GM19239 (cell line): Measurements from ENCODE around the gene CD14.
"Not testable (repeated sequence)": the region's sequence is repeated elsewhere in the genome, so short reads cannot be mapped to it uniquely, and the experiment has no call there.

Source experiments
- DNase-seq: peaks from one replicate; pipeline ENCODE4 v3.0.0; 2011; ENCODE audit warnings: low spot score; ENCODE audit not compliant: insufficient read length
- FAIRE-seq: peaks from 2 replicates; lab custom pipeline; 2011; peaks lifted over from hg19 to GRCh38; lab: Jason Lieb, UNC

CD14 gene

GRCh38 chr5:140635291-140636257 is 2.6 kb upstream of the CD14 start:
- DNase-seq = no peak
- FAIRE-seq = no peak

DNA sequence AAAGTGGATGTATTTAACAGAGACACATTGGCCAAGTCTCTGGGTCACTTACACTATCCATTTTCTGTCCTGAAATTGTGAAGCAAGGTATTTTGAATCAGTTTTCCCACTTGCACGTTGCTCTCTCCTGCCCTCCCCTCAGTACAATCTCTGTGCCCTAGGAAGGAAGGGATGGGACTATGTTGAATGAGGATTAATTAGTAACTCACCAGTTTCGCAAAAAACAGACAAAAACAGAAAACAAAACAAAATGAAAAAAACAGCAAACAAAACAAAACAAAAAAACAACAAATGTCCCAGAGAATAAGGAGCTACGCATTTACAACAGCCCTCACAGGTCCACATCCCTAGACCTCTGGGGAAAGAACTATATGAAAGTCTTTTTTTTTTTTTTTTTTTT is 1.1 kb upstream of the CD14 start:
- DNase-seq (no peak), FAIRE-seq (no peak)

DNA sequence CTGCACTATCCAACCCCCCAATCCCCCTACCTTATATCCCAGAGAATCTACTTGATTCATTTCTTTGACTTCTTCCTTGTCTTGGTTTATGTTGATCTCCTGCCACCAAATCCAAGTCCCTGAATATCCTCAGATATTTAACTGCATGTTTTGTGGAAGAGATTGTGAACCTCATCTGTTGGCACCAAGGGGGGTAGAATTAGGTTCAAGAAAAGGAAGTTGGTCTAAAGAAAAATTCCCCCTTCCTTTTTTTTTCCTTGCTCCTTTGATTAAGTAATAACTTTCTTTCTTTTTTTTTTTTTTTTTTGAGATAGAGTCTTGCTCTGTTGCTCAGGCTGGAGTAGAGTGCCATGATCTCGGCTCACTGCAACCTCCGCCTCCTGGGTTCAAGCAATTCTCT is 526 bp upstream of the CD14 start:
- DNase-seq = no peak
- no peak for FAIRE-seq

GRCh38 chr5:140632366-140633020 is 482 bp downstream of the CD14 start:
- DNase-seq (peak; percentile 17), FAIRE-seq (peak; percentile 42)

GRCh38 chr5:140631831-140632365 is 1.1 kb downstream of the CD14 start:
- no peak for FAIRE-seq
- peak; percentile 8 for DNase-seq

DNA sequence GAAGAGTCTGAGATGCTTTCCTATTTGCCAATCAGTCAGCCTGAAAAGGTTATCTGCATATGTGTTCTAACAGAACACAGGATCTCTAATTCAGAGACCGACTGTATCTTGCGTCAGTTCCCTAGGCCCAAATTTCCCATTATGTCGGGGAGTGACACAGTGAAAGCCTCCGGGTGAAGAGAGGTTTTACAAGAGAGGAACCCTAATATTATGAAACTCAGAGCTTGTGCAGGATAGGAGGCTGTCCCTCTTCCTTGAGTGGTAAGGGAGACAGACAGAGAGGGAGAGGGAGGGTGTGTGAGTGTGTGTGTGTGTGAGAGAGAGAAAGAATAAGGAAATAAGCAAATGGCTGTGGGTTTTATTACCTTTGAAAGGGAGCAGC is 1.9 kb downstream of the CD14 start:
- FAIRE-seq = no peak

DNA sequence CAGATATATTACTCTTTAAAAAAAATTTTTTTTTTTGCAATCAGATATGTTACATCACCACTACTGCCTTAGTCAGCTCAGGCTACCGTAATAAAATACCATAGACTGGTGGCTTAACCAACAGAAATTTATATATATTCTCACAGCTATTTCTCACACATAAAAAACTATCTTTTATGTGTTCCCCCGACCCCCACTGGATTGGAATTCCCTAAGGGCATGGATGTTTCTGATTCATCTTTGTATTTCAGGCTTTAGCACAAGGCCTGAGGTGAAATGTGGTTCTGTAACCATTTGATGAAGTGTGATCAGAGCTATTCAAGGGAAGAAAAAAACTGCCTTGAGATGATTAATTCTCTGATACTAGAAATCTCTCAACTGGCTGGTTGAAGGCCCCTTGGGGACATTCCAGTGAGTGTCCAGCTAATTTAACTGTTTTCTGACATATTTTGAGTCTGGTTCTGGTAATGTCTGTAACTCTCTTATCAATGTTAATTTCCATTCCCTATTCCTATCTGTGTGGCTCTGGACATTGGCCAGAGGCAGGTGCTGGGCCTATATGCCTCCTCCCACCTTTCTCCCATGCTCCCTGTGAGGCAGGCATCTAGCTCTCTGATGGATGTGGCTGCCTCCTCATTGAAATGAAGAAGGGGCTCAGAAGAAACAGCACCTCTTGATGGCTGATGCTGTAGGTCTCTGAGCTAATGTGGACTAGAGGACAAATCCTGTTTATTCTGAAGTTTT is 2.5 kb downstream of the CD14 start:
- DNase-seq = no peak
- FAIRE-seq = no peak

More for the DNA sequence above, 1.9 kb downstream of the CD14 start:
- no peak for DNase-seq

- FAIRE-seq = no peak
- DNase-seq = no peak
Measured at GRCh38 chr5:140628711-140629110, 4.3 kb downstream of the CD14 start.

- FAIRE-seq (no peak), DNase-seq (no peak)
Measured at GRCh38 chr5:140627972-140628371, 5.0 kb downstream of the CD14 start.

DNA sequence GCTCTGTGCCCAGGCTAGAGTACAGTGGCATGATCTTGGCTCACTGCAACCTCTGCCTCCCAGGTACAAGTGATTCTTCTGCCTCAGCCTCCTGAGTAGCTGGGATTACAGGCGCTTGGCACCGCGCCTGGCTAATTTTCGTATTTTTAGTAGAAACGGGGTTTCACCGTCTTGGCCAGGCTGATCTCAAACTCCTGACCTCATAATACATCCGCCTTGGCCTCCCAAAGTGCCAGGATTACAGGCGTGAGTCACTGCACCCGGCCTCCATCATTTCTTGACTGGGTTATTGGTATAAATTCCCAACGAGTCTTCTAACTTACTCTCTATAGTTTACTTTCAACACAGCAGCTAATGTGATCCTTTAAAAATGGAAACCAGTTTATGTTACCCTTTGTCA is 8.1 kb downstream of the CD14 start:
- not testable (repeated sequence) for DNase-seq, FAIRE-seq

DNA sequence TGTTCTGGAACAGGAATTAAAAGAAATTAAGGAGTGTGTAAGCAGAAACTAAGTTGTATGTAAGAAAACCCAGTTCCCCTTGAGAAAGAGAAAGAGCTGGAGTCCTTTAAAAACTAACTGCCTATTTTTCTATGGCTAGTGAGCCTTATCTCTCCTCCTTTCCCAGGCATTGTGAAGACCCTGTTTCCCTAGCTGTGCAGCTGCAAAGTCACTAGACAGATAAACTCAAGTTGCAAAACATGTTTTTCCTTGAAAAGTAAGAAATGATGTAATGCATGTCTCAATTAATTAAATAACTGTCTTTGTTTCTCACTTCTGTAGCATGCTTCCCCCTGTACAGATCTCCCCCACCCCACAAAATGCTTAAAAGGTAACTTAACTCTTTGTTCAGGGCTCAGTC is 9.9 kb downstream of the CD14 start:
- DNase-seq, FAIRE-seq: not testable (repeated sequence)

GRCh38 chr5:140622301-140622700 is 10.7 kb downstream of the CD14 start:
- FAIRE-seq = no peak
- no peak for DNase-seq

DNA sequence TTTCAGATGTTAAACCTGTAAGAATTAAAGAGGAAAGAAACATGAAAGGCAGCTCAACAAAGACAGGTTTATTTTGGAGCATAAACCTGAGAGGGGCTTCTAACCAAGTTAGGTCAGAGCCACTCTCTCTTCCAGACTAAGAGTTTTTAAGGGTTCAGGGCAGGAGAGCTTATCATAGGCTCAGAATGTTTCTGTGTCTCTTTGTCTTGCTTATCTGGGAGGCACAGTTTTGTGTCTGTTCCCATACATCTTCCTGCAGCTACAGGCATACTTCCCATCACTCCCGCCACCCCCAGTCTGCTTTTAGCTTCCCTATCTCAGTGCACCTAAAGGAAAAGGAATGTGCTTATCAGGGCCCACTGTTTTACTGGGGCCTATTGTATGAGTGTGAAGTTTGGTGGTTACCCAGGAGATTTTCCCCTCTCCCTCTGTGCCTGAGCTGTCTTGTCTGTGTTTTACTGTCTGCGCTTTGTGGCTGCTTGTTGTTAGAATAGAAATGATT is 21.9 kb downstream of the CD14 start:
- no peak for DNase-seq
- FAIRE-seq = no peak

- FAIRE-seq (no peak), DNase-seq (no peak)
Measured at GRCh38 chr5:140609126-140609525, 23.8 kb downstream of the CD14 start.

DNA sequence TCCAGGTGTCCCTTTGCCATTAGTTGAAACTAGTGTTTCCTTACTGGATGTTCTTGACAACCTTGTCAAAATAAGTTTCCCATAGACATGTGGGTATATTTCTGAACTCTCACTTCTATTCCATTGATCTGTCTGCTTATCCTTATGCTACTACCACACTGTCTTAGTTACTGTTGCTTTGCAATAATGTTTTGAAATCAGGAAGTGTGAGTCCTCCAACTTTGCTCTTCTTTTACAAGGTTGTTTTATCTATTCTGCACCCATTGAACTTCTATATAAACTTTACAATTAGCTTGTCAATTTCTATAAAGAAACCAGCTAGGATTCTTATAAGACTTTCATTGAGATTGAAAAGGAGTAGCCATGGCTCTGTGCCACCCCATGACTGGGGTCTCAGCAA is 24.3 kb downstream of the CD14 start:
- DNase-seq (no peak), FAIRE-seq (no peak)

DNA sequence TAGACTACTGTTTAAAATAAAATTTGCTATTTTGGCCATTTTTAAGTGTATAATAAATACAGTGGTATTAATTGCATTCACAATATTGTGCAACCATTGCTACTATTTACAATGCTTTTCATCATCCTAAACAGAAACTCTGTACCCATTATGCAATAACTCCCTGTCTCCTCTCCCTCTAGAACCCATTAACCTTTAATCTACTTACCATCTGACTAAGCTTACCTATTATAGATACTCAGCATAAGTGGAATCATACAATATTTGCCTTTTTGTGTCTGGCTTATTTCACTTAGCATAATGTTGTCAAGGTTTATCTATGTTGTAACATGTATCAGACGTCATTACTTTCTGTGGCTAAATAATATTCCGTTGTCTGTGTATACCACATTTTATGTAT is 25.9 kb downstream of the CD14 start:
- FAIRE-seq (no peak), DNase-seq (no peak)

DNA sequence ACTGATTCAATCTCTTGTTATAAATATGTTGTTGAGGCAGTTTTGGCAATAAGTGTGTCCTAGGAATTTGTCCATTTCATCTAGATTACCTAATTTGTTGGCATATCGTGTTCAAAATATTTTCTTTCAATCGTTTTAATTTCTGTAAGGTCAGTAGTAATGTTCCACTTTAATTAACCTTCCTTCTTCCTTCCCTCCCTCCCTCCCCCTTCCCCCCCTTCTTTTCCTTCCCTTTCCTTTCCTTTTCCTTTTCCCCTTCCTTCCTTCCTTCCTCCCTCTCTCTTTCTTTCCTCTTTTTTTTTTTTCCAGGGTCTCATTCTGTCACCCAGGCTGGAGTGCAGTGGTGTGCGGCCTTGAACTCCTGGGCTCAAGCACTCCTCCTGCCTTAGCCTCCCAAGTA is 27.1 kb downstream of the CD14 start:
- FAIRE-seq (no peak), DNase-seq (no peak)

DNA sequence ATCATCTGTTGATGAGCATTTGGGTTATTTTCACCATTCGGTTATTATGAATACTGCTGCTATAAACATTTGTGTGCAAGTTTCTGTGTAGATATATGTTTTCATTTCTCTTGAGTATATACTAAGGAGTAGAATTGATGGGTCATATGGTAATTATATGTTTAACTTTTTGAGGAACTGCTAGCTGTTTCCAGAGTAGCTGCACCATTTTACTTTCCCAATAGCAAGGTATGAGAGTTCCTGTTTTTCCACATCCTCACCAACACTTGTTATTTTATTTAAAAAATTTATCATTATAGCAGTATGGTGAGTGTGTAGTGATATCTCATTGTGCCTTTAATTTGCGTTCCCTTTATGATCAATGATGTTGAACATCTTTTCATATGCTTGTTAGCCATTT is 29.2 kb downstream of the CD14 start:
- FAIRE-seq (no peak), DNase-seq (no peak)

- FAIRE-seq, DNase-seq: not testable (repeated sequence)
Measured at GRCh38 chr5:140603446-140603698, 29.6 kb downstream of the CD14 start.

DNA sequence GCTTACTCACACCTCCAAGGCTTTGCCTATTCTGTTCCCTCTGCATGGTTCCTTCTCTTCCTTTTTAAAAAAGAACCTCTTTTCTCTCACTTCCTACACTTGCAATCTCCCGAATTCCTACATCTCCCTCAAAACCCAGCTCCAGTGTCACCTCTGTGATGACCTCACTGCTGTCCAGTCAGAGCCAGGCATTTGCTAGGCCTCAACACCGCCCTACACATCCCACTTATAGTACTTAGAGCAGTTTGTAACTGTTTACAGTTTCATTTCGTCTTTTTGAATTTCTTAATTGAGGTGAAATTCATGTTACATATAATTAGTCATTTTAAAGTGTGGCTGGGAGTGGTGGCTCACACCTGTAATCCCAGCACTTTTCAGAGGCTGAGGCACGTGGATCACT is 30.8 kb downstream of the CD14 start:
- no peak for DNase-seq
- no peak for FAIRE-seq

DNA sequence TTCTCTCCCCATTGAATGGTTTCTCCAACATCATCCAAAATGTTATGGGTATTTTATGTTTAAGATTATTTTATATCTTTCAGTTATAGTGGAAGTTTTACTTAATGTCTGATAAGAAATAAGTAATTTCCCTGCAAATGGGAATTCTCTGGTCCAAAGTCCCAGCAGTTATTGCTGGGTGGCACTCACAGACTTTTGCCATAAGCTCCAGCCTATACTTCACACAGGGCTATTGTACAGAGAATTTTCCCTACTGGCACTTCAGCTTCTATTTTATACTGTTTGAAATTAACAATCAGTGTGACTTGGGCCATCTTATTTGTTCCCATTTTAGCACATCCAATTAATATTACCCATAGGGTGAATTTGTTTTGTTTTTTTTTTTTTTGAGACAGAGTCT is 32.9 kb downstream of the CD14 start:
- no peak for DNase-seq
- FAIRE-seq = no peak
